ENCODE data around the gene SIGLEC15.
"Not testable (repeated sequence)": the region's sequence is repeated elsewhere in the genome, so short reads cannot be mapped to it uniquely, and the experiment has no call there.

SIGLEC15 gene

GRCh38 chr18:45820106-45820745, 5.2 kb upstream of the SIGLEC15 start:
- DNase-seq: no peak

GRCh38 chr18:45821026-45821425, 4.4 kb upstream of the SIGLEC15 start:
- no peak for DNase-seq

GRCh38 chr18:45821711-45822110, 3.8 kb upstream of the SIGLEC15 start:
- DNase-seq: no peak

GRCh38 chr18:45826084-45826483, 609 bp downstream of the SIGLEC15 start:
- DNase-seq: no peak

- DNase-seq: not testable (repeated sequence)
These were observed 1.2 kb downstream of the SIGLEC15 start for GRCh38 chr18:45826716-45827115.

GRCh38 chr18:45828917-45829811, 3.7 kb downstream of the SIGLEC15 start:
- DNase-seq: no peak

GRCh38 chr18:45829855-45830254, 4.4 kb downstream of the SIGLEC15 start:
- DNase-seq: no peak

- no peak for DNase-seq
These were observed 5.4 kb downstream of the SIGLEC15 start for GRCh38 chr18:45830917-45831316.

- DNase-seq: no peak
These were observed 8.4 kb downstream of the SIGLEC15 start for GRCh38 chr18:45833846-45834245.

GRCh38 chr18:45834306-45834705, 8.8 kb downstream of the SIGLEC15 start:
- no peak for DNase-seq

GRCh38 chr18:45835057-45835636, 9.7 kb downstream of the SIGLEC15 start:
- no peak for DNase-seq

- DNase-seq: no peak
These were observed 11.0 kb downstream of the SIGLEC15 start for GRCh38 chr18:45836242-45837205.

- DNase-seq: peak; percentile 42 to 56
These were observed 12.0 kb downstream of the SIGLEC15 start for GRCh38 chr18:45837283-45838070.

GRCh38 chr18:45838302-45839070, 13.0 kb downstream of the SIGLEC15 start:
- DNase-seq: no peak

- DNase-seq: peak in 1 of 2 experiments; percentile 34
These were observed 14.2 kb downstream of the SIGLEC15 start for GRCh38 chr18:45839414-45840395.

GRCh38 chr18:45841060-45841764, 15.7 kb downstream of the SIGLEC15 start:
- no peak for DNase-seq

- DNase-seq: no peak
These were observed 16.4 kb downstream of the SIGLEC15 start for GRCh38 chr18:45841765-45842442.

- DNase-seq: no peak
These were observed 17.5 kb downstream of the SIGLEC15 start for GRCh38 chr18:45843019-45843418.
